K562 (cell line): Measurements from ENCODE around the gene THAP8. TPM values are rescaled to one million over a fixed set of nuclear protein-coding genes. Genes with fewer than 3 reads are reported as not detected.

ENCODE experiments used
- CCAR2 ChIP-seq: fragments of 200-400 bp; formaldehyde crosslinking; IDR thresholded peaks from 2 replicates; pipeline ENCODE4 v1.6.1; 2017; ENCODE audit warnings: mild to moderate bottlenecking, low read depth, low read length
- CCNT2 ChIP-seq: IDR thresholded peaks from 2 replicates; pipeline ENCODE4 v1.6.1; 2011; ENCODE audit warnings: borderline replicate concordance, low read depth, mild to moderate bottlenecking, moderate library complexity, mixed read lengths, low read length; ENCODE audit not compliant: insufficient read length; ENCODE audit errors: extremely low read depth
- DMBX1 ChIP-seq: fragments of 250-450 bp; sonication (Bioruptor Pico); IDR thresholded peaks from 2 replicates; pipeline ENCODE4 v1.8.0; 2022; ENCODE audit warnings: inconsistent platforms, mild to moderate bottlenecking, moderate library complexity, borderline replicate concordance
- HMG20B ChIP-seq: fragments of 250-450 bp; sonication (Bioruptor Pico); IDR thresholded peaks from 2 replicates; pipeline ENCODE4 v1.5.0; 2021; ENCODE audit warnings: mild to moderate bottlenecking
- KLF10 ChIP-seq: fragments of 250-450 bp; sonication (Bioruptor Pico); IDR thresholded peaks from 2 replicates; pipeline ENCODE4 v1.6.1; 2021; ENCODE audit warnings: matching md5 sums
- MTA3 ChIP-seq: fragments of 450-650 bp; formaldehyde crosslinking; IDR thresholded peaks from 2 replicates; pipeline ENCODE4 v1.6.1; 2017; ENCODE audit warnings: mild to moderate bottlenecking, borderline replicate concordance
- MYNN ChIP-seq, 2 experiments: sonication (generic); formaldehyde crosslinking in 1 of 2; IDR thresholded peaks; 2 replicates each; pipeline versions ENCODE4 v1.5.0 to v1.6.1; 2016 to 2020; ENCODE audit warnings: antibody characterized with exemption in 1 of 2, missing genetic modification reagents in 1 of 2
- RFX1 ChIP-seq: fragments of 450-650 bp; IDR thresholded peaks from 2 replicates; pipeline ENCODE4 v1.6.1; 2016; ENCODE audit warnings: mild to moderate bottlenecking, moderate library complexity
- SMAD1 ChIP-seq: fragments of 150-350 bp; IDR thresholded peaks from 2 replicates; pipeline ENCODE4 v1.6.1; 2014; ENCODE audit warnings: low read length, low read depth; ENCODE audit not compliant: partially characterized antibody
- TEAD4 ChIP-seq, 2 experiments: sonication (generic) in 1 of 2; formaldehyde crosslinking in 1 of 2; IDR thresholded peaks; 2 replicates each; pipeline versions ENCODE4 v1.6.1 to v1.8.0; 2012 to 2022; ENCODE audit warnings: borderline replicate concordance in 1 of 2, inconsistent platforms in 1 of 2, low read length in 1 of 2, mild to moderate bottlenecking in 1 of 2, missing genetic modification reagents in 1 of 2
- ZNF282 ChIP-seq: sonication (generic); formaldehyde crosslinking; IDR thresholded peaks from 2 replicates; pipeline ENCODE4 v1.8.1; 2023; ENCODE audit warnings: missing genetic modification reagents
- ZNF57 ChIP-seq: fragments of 450-650 bp; formaldehyde crosslinking; IDR thresholded peaks from 2 replicates; pipeline ENCODE4 v1.4.0; 2020; ENCODE audit warnings: mild to moderate bottlenecking, moderate library complexity
- polyA plus RNA-seq, 8 experiments: library from polyadenylated mRNA; depleted of rRNA in 4 of 8; stranded (reverse) in 5 of 8; unstranded in 3 of 8; fragments of >200 nt; fragmentation: Nextera tagmentation in 2 of 8; fragmentation: Illumina TruSeq in 1 of 8; extraction: Ambion mirVana in 2 of 8; extraction: Trizol in 1 of 8; gene quantifications; 2 replicates each; pipeline versions ENCODE4 v1.2.1 to v1.2.3, GENCODE V29; 2011 to 2014; ENCODE audit warnings: inconsistent platforms in 1 of 8, missing spikeins in 1 of 8
- total RNA-seq, 7 experiments: library from RNA; depleted of rRNA in 6 of 7; stranded (reverse); fragments of >200 nt in 6 of 7; fragmentation: Illumina TruSeq in 2 of 7; extraction: Trizol in 2 of 7; gene quantifications; 2 replicates each; pipeline versions ENCODE4 v1.2.1 to v1.2.3, GENCODE V29; 2011 to 2021; ENCODE audit warnings: low replicate concordance in 1 of 7
- TF ChIP-seq, protein P1 (sequence below): fragments of 450-650 bp; IDR thresholded peaks from 2 replicates; pipeline ENCODE4 v1.6.1; 2017; ENCODE audit warnings: antibody characterized with exemption, mild to moderate bottlenecking
- TF ChIP-seq, protein P2 (sequence below): sonication (generic); formaldehyde crosslinking; IDR thresholded peaks from 2 replicates; pipeline ENCODE4 v1.8.1; 2023; ENCODE audit warnings: mild to moderate bottlenecking, missing genetic modification reagents
- TF ChIP-seq, protein P3 (sequence below), 2 experiments: fragments of 150-350 bp in 1 of 2; IDR thresholded peaks; 2 replicates each; pipeline ENCODE4 v1.6.1; 2012 to 2016; ENCODE audit warnings: low read depth in 2 of 2, low read length in 2 of 2, mild to moderate bottlenecking in 1 of 2, moderate library complexity in 1 of 2

THAP8 gene
- total and polyA plus RNA-seq, 9 of the 15 experiments (the other 6 are each of a cell fraction or from before 2014, with no cell fraction given), result 0.11 to 2.0 (median 0.94) TPM

DNA sequence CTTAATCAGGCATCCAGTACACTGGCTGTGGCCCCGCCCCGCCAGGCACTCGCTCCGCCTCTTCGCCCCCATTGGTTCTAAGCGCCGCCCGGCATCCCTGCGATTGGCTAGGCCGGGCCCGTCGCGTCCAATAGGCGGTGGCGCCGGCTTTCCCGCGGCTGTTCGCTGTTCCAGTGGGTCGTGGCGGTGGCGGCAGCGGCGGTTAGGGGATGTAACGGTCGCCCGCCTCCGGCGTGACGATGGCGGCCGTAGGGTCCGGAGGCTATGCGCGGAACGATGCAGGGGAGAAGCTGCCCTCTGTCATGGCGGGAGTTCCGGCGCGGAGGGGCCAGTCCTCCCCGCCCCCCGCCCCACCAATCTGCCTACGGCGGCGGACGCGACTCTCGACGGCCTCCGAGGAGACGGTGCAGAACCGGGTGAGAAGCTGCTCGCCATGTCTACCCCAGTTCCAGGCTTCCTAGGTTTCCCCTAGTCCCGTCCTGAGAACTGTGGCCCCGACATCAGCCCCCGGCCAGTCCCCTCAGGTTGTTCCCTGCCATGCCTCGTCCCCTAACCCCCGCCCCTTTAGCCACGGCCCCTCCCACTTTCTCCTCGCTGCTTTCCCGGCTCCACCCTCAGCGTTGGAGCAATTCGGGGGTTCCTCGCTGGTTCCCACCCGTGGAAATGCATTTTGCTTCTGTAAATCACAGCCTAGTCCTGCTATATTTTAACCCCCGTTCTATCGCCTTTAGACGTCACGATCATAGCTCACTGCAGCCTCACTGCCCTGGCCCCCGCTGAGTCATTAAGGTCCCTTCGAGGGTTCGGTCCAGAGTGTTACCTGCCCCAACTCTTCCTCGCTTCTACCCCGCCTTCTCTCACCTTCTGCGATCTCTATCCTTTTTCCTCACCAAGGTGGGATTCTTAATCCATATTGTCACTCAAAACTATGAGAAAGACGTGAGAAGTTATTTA is 925 bp upstream of the THAP8 start, which contains the start of gene WDR62 (continued):
- TF ChIP-seq, protein P1, sequence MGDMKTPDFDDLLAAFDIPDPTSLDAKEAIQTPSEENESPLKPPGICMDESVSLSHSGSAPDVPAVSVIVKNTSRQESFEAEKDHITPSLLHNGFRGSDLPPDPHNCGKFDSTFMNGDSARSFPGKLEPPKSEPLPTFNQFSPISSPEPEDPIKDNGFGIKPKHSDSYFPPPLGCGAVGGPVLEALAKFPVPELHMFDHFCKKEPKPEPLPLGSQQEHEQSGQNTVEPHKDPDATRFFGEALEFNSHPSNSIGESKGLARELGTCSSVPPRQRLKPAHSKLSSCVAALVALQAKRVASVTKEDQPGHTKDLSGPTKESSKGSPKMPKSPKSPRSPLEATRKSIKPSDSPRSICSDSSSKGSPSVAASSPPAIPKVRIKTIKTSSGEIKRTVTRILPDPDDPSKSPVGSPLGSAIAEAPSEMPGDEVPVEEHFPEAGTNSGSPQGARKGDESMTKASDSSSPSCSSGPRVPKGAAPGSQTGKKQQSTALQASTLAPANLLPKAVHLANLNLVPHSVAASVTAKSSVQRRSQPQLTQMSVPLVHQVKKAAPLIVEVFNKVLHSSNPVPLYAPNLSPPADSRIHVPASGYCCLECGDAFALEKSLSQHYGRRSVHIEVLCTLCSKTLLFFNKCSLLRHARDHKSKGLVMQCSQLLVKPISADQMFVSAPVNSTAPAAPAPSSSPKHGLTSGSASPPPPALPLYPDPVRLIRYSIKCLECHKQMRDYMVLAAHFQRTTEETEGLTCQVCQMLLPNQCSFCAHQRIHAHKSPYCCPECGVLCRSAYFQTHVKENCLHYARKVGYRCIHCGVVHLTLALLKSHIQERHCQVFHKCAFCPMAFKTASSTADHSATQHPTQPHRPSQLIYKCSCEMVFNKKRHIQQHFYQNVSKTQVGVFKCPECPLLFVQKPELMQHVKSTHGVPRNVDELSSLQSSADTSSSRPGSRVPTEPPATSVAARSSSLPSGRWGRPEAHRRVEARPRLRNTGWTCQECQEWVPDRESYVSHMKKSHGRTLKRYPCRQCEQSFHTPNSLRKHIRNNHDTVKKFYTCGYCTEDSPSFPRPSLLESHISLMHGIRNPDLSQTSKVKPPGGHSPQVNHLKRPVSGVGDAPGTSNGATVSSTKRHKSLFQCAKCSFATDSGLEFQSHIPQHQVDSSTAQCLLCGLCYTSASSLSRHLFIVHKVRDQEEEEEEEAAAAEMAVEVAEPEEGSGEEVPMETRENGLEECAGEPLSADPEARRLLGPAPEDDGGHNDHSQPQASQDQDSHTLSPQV, result no peak
- TF ChIP-seq, protein P2, sequence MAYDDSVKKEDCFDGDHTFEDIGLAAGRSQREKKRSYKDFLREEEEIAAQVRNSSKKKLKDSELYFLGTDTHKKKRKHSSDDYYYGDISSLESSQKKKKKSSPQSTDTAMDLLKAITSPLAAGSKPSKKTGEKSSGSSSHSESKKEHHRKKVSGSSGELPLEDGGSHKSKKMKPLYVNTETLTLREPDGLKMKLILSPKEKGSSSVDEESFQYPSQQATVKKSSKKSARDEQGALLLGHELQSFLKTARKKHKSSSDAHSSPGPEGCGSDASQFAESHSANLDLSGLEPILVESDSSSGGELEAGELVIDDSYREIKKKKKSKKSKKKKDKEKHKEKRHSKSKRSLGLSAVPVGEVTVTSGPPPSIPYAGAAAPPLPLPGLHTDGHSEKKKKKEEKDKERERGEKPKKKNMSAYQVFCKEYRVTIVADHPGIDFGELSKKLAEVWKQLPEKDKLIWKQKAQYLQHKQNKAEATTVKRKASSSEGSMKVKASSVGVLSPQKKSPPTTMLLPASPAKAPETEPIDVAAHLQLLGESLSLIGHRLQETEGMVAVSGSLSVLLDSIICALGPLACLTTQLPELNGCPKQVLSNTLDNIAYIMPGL (CRISPR knock-in tag), result 0 out of 2 replicates have a peak, but pooled peaks have one; percentile 68
- TF ChIP-seq KLF10 (CRISPR knock-in tag), result no peak
- no peak for TF ChIP-seq CCAR2
- no peak for TF ChIP-seq DMBX1
- TF ChIP-seq HMG20B (CRISPR knock-in tag), result no peak
- no peak for TF ChIP-seq SMAD1
- TF ChIP-seq, protein P3, sequence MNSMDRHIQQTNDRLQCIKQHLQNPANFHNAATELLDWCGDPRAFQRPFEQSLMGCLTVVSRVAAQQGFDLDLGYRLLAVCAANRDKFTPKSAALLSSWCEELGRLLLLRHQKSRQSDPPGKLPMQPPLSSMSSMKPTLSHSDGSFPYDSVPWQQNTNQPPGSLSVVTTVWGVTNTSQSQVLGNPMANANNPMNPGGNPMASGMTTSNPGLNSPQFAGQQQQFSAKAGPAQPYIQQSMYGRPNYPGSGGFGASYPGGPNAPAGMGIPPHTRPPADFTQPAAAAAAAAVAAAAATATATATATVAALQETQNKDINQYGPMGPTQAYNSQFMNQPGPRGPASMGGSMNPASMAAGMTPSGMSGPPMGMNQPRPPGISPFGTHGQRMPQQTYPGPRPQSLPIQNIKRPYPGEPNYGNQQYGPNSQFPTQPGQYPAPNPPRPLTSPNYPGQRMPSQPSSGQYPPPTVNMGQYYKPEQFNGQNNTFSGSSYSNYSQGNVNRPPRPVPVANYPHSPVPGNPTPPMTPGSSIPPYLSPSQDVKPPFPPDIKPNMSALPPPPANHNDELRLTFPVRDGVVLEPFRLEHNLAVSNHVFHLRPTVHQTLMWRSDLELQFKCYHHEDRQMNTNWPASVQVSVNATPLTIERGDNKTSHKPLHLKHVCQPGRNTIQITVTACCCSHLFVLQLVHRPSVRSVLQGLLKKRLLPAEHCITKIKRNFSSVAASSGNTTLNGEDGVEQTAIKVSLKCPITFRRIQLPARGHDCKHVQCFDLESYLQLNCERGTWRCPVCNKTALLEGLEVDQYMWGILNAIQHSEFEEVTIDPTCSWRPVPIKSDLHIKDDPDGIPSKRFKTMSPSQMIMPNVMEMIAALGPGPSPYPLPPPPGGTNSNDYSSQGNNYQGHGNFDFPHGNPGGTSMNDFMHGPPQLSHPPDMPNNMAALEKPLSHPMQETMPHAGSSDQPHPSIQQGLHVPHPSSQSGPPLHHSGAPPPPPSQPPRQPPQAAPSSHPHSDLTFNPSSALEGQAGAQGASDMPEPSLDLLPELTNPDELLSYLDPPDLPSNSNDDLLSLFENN (IDR thresholded peaks at IDR 0.05; ENCODE audit: low read depth in 2 of 2, low read length in 2 of 2), result no peak
- TF ChIP-seq MYNN (IDR thresholded peaks at IDR 0.05), result no peak
- TF ChIP-seq MYNN (CRISPR knock-in tag; IDR thresholded peaks at IDR 0.05), result no peak
- no peak for TF ChIP-seq TEAD4 (IDR thresholded peaks at IDR 0.05; ENCODE audit: low read length)
- no peak for TF ChIP-seq TEAD4 (CRISPR knock-in tag; IDR thresholded peaks at IDR 0.05; ENCODE audit: borderline replicate concordance)
- no peak for TF ChIP-seq ZNF57
- TF ChIP-seq MTA3, result no peak; the same call in 1 of the 2 replicates
- no peak for TF ChIP-seq ZNF282
- TF ChIP-seq CCNT2, result no peak
- TF ChIP-seq RFX1, result no peak
